Fibroblast of villous mesenchyme (primary cell): ENCODE measurements around the gene TRAF3IP1. TPM values are rescaled to one million over a fixed set of nuclear protein-coding genes. Genes with fewer than 3 reads are reported as not detected.

ENCODE experiments used
- DNase-seq: peaks from one replicate; pipeline ENCODE4 v3.0.0-alpha.2; 2010; ENCODE audit warnings: low read depth
- H3K4me3 ChIP-seq: 2 replicates; pipeline ENCODE4 v1.5.1; 2011; ENCODE audit warnings: low read depth, mild to moderate bottlenecking, low read length
- CTCF ChIP-seq: IDR thresholded peaks from 2 replicates; pipeline ENCODE4 v1.5.1; 2012; ENCODE audit warnings: low read depth, mild to moderate bottlenecking, low read length; ENCODE audit not compliant: insufficient read depth
- total RNA-seq: library from RNA; depleted of rRNA; stranded (reverse); fragments of >200 nt; gene quantifications from 2 replicates; pipeline ENCODE4 v1.2.3, GENCODE V29; 2012

The TRAF3IP1 gene
- total RNA-seq, 1 donor: 7.8 TPM

- no peak for DNase-seq
- H3K4me3 ChIP-seq: no peak overlapping the region
- no peak for TF ChIP-seq CTCF
These were observed 102.0 kb downstream of the TRAF3IP1 start for GRCh38 chr2:238422285-238422684.

GRCh38 chr2:238422940-238423339, 102.6 kb downstream of the TRAF3IP1 start:
- no peak for TF ChIP-seq CTCF
- no peak overlapping the region for H3K4me3 ChIP-seq
- no peak for DNase-seq

- no peak for TF ChIP-seq CTCF
- H3K4me3 ChIP-seq: no peak overlapping the region
- DNase-seq: no peak
These were observed 103.4 kb downstream of the TRAF3IP1 start for GRCh38 chr2:238423561-238424312.

- no peak overlapping the region for H3K4me3 ChIP-seq
- no peak for TF ChIP-seq CTCF
- DNase-seq: no peak
These were observed 104.0 kb downstream of the TRAF3IP1 start for GRCh38 chr2:238424313-238424700.

GRCh38 chr2:238425505-238425978, 105.2 kb downstream of the TRAF3IP1 start:
- DNase-seq: no peak
- no peak for TF ChIP-seq CTCF
- peak overlapping the region; percentile 80 for H3K4me3 ChIP-seq

- peak; percentile 30 for DNase-seq
- peak overlapping the region; percentile 80 for H3K4me3 ChIP-seq
- no peak for TF ChIP-seq CTCF
These were observed 105.8 kb downstream of the TRAF3IP1 start for GRCh38 chr2:238425979-238426567.
